ENCODE measurements around the gene SH3RF2. TPM values are rescaled to one million over a fixed set of nuclear protein-coding genes. Genes with fewer than 3 reads are reported as not detected.

Gene SH3RF2
- total and polyA plus RNA-seq, 4 experiments from 2014 or later: not detected

GRCh38 chr5:146043722-146044121, 107.3 kb downstream of the SH3RF2 start:
- H3K4me1 Mint-ChIP-seq: no peaks in the 10 kb centered on the region
- H3K27ac Mint-ChIP-seq: no peak overlapping the region
- no peaks in the 10 kb centered on the region for H3K36me3 ChIP-seq (ENCODE audit: insufficient read depth, low read length)
- H3K9me3 Mint-ChIP-seq: peaks cover 0 to 2% (median 0%) of the 10 kb centered on the region in 8 donors
- H3K4me3 Mint-ChIP-seq: no peak overlapping the region
- peaks cover 0 to 2% of the 10 kb centered on the region in 2 donors for H3K27me3 Mint-ChIP-seq
- intact Hi-C loops (cut with micrococcal nuclease): no loop called here
- H3K27ac ChIP-seq (ENCODE audit: low read depth, low read length): no peak overlapping the region
- no peak for DNase-seq
- no peaks in the 10 kb centered on the region for H3K4me1 ChIP-seq (ENCODE audit: insufficient read depth, low read length)
- no peak overlapping the region for H3K4me3 ChIP-seq (ENCODE audit: low read length in 2 of 2)
- ChIA-PET POLR2A (ENCODE audit: partially characterized antibody) (no interaction called here), CTCF (ENCODE audit: partially characterized antibody) (no interaction called here)
- H3K27me3 ChIP-seq (ENCODE audit: insufficient read depth, low read length): no peaks in the 10 kb centered on the region
- H3K9me3 ChIP-seq (ENCODE audit: control insufficient read depth in 1 of 2, low read length in 2 of 2): no peaks in the 10 kb centered on the region
- H3K36me3 Mint-ChIP-seq: no peaks in the 10 kb centered on the region

- Histone ChIP-seq H3K27ac (ENCODE audit: low read depth, low read length) (no peak overlapping the region), H3K9me3 (ENCODE audit: control insufficient read depth in 1 of 2, low read length in 2 of 2) (no peaks in the 10 kb centered on the region), H3K27me3 (ENCODE audit: insufficient read depth, low read length) (no peaks in the 10 kb centered on the region), H3K36me3 (ENCODE audit: insufficient read depth, low read length) (no peaks in the 10 kb centered on the region), H3K4me1 (ENCODE audit: insufficient read depth, low read length) (no peaks in the 10 kb centered on the region), H3K4me3 (ENCODE audit: low read length in 2 of 2) (no peak overlapping the region)
- Mint-ChIP-seq H3K36me3 (no peaks in the 10 kb centered on the region), H3K4me1 (no peaks in the 10 kb centered on the region), H3K4me3 (no peak overlapping the region), H3K9me3 (peaks cover 0 to 3% (median 0%) of the 10 kb centered on the region in 8 donors), H3K27me3 (peaks cover 5 to 17% of the 10 kb centered on the region in 2 donors), H3K27ac (no peak overlapping the region)
- no peak for DNase-seq
- ChIA-PET POLR2A (ENCODE audit: partially characterized antibody) (no interaction called here), CTCF (ENCODE audit: partially characterized antibody) (no interaction called here)
- intact Hi-C loops (cut with micrococcal nuclease): no loop called here
Observed at GRCh38 chr5:146047396-146047795, 111.0 kb downstream of the SH3RF2 start.

- Histone ChIP-seq H3K36me3 (ENCODE audit: insufficient read depth, low read length) (no peaks in the 10 kb centered on the region), H3K4me1 (ENCODE audit: insufficient read depth, low read length) (no peaks in the 10 kb centered on the region), H3K9me3 (ENCODE audit: control insufficient read depth in 1 of 2, low read length in 2 of 2) (no peaks in the 10 kb centered on the region), H3K4me3 (ENCODE audit: low read length in 2 of 2) (no peak overlapping the region), H3K27me3 (ENCODE audit: insufficient read depth, low read length) (no peaks in the 10 kb centered on the region), H3K27ac (ENCODE audit: low read depth, low read length) (no peak overlapping the region)
- ChIA-PET CTCF (ENCODE audit: partially characterized antibody) (no interaction called here), POLR2A (ENCODE audit: partially characterized antibody) (no interaction called here)
- intact Hi-C loops (cut with micrococcal nuclease): no loop called here
- Mint-ChIP-seq H3K36me3 (no peaks in the 10 kb centered on the region), H3K4me1 (no peaks in the 10 kb centered on the region), H3K27me3 (peaks cover 6 to 17% of the 10 kb centered on the region in 2 donors), H3K9me3 (peaks cover 0 to 3% (median 0%) of the 10 kb centered on the region in 8 donors), H3K27ac (no peak overlapping the region), H3K4me3 (no peak overlapping the region)
- DNase-seq: no peak
Observed at GRCh38 chr5:146048994-146049703, 112.8 kb downstream of the SH3RF2 start.

GRCh38 chr5:146049704-146050026, 113.3 kb downstream of the SH3RF2 start:
- Mint-ChIP-seq H3K4me3 (no peak overlapping the region), H3K9me3 (peaks cover 0 to 2% (median 0%) of the 10 kb centered on the region in 8 donors), H3K27me3 (peaks cover 6 to 17% of the 10 kb centered on the region in 2 donors), H3K4me1 (no peaks in the 10 kb centered on the region), H3K27ac (no peak overlapping the region), H3K36me3 (no peaks in the 10 kb centered on the region)
- DNase-seq: no peak
- intact Hi-C loops (cut with micrococcal nuclease): no loop called here
- Histone ChIP-seq H3K9me3 (ENCODE audit: control insufficient read depth in 1 of 2, low read length in 2 of 2) (no peaks in the 10 kb centered on the region), H3K27me3 (ENCODE audit: insufficient read depth, low read length) (no peaks in the 10 kb centered on the region), H3K27ac (ENCODE audit: low read depth, low read length) (no peak overlapping the region), H3K4me1 (ENCODE audit: insufficient read depth, low read length) (no peaks in the 10 kb centered on the region), H3K4me3 (ENCODE audit: low read length in 2 of 2) (no peak overlapping the region), H3K36me3 (ENCODE audit: insufficient read depth, low read length) (no peaks in the 10 kb centered on the region)
- ChIA-PET POLR2A (ENCODE audit: partially characterized antibody) (no interaction called here), CTCF (ENCODE audit: partially characterized antibody) (interaction anchor here (1.3 kb wide), 1 partner anchor 8 kb away, joined by 4 read pairs; no protein-coding TSS in a partner anchor)

GRCh38 chr5:146050086-146050485, 113.7 kb downstream of the SH3RF2 start:
- H3K27ac Mint-ChIP-seq: no peak overlapping the region
- CTCF ChIA-PET (ENCODE audit: partially characterized antibody): interaction anchor here (1.3 kb wide), 1 partner anchor 9 kb away, joined by 4 read pairs; no protein-coding TSS in a partner anchor

GRCh38 chr5:146051678-146052077, 115.3 kb downstream of the SH3RF2 start:
- Mint-ChIP-seq H3K4me1 (no peaks in the 10 kb centered on the region), H3K27ac (no peak overlapping the region), H3K36me3 (no peaks in the 10 kb centered on the region), H3K27me3 (peaks cover 8 to 17% of the 10 kb centered on the region in 2 donors), H3K4me3 (no peak overlapping the region), H3K9me3 (peaks cover 0 to 2% (median 0%) of the 10 kb centered on the region in 8 donors)
- no peak overlapping the region for H3K27ac ChIP-seq (ENCODE audit: low read depth, low read length)
- H3K36me3 ChIP-seq (ENCODE audit: insufficient read depth, low read length): no peaks in the 10 kb centered on the region
- no peaks in the 10 kb centered on the region for H3K9me3 ChIP-seq (ENCODE audit: control insufficient read depth in 1 of 2, low read length in 2 of 2)
- intact Hi-C loops (cut with micrococcal nuclease): no loop called here
- POLR2A ChIA-PET (ENCODE audit: partially characterized antibody): no interaction called here
- no peaks in the 10 kb centered on the region for H3K4me1 ChIP-seq (ENCODE audit: insufficient read depth, low read length)
- no peak for DNase-seq
- H3K4me3 ChIP-seq (ENCODE audit: low read length in 2 of 2): no peak overlapping the region
- no peaks in the 10 kb centered on the region for H3K27me3 ChIP-seq (ENCODE audit: insufficient read depth, low read length)
- CTCF ChIA-PET (ENCODE audit: partially characterized antibody): no interaction called here

More at GRCh38 chr5:146050086-146050485, 113.7 kb downstream of the SH3RF2 start:
- no peaks in the 10 kb centered on the region for H3K36me3 Mint-ChIP-seq
- no peak overlapping the region for H3K4me3 Mint-ChIP-seq
- POLR2A ChIA-PET (ENCODE audit: partially characterized antibody): no interaction called here
- intact Hi-C loops (cut with micrococcal nuclease): no loop called here
- H3K4me3 ChIP-seq (ENCODE audit: low read length in 2 of 2): no peak overlapping the region
- peaks cover 6 to 17% of the 10 kb centered on the region in 2 donors for H3K27me3 Mint-ChIP-seq
- DNase-seq: no peak
- H3K9me3 Mint-ChIP-seq: peaks cover 0 to 2% (median 0%) of the 10 kb centered on the region in 8 donors
- no peaks in the 10 kb centered on the region for H3K4me1 ChIP-seq (ENCODE audit: insufficient read depth, low read length)
- H3K9me3 ChIP-seq (ENCODE audit: control insufficient read depth in 1 of 2, low read length in 2 of 2): no peaks in the 10 kb centered on the region
- H3K27ac ChIP-seq (ENCODE audit: low read depth, low read length): no peak overlapping the region
- H3K4me1 Mint-ChIP-seq: no peaks in the 10 kb centered on the region
- H3K27me3 ChIP-seq (ENCODE audit: insufficient read depth, low read length): no peaks in the 10 kb centered on the region
- H3K36me3 ChIP-seq (ENCODE audit: insufficient read depth, low read length): no peaks in the 10 kb centered on the region

GRCh38 chr5:146052780-146053179, 116.4 kb downstream of the SH3RF2 start:
- peaks cover 0 to 2% (median 0%) of the 10 kb centered on the region in 8 donors for H3K9me3 Mint-ChIP-seq
- H3K4me3 Mint-ChIP-seq: no peak overlapping the region
- Histone ChIP-seq H3K4me1 (ENCODE audit: insufficient read depth, low read length) (no peaks in the 10 kb centered on the region), H3K36me3 (ENCODE audit: insufficient read depth, low read length) (no peaks in the 10 kb centered on the region), H3K4me3 (ENCODE audit: low read length in 2 of 2) (no peak overlapping the region), H3K9me3 (ENCODE audit: control insufficient read depth in 1 of 2, low read length in 2 of 2) (no peaks in the 10 kb centered on the region), H3K27me3 (ENCODE audit: insufficient read depth, low read length) (no peaks in the 10 kb centered on the region), H3K27ac (ENCODE audit: low read depth, low read length) (no peak overlapping the region)
- H3K27ac Mint-ChIP-seq: no peak overlapping the region
- CTCF ChIA-PET (ENCODE audit: partially characterized antibody): no interaction called here
- peaks cover 8 to 17% of the 10 kb centered on the region in 2 donors for H3K27me3 Mint-ChIP-seq
- DNase-seq: no peak
- H3K4me1 Mint-ChIP-seq: no peaks in the 10 kb centered on the region
- no peaks in the 10 kb centered on the region for H3K36me3 Mint-ChIP-seq
- POLR2A ChIA-PET (ENCODE audit: partially characterized antibody): no interaction called here
- intact Hi-C loops (cut with micrococcal nuclease): no loop called here
